ENCODE measurements around the gene STIM1.

STIM1 gene

GRCh38 chr11:4071914-4072313, 216.4 kb downstream of the STIM1 start:
- no peak for TF ChIP-seq CSDC2 (CRISPR knock-in tag; IDR thresholded peaks at IDR 0.05)
- TF ChIP-seq PATZ1 (CRISPR knock-in tag; IDR thresholded peaks at IDR 0.05; ENCODE audit: borderline replicate concordance) = no peak
- TF ChIP-seq BACH2 (CRISPR knock-in tag; IDR thresholded peaks at IDR 0.05; ENCODE audit: borderline replicate concordance) = no peak
- TF ChIP-seq SNAI2 (CRISPR knock-in tag; IDR thresholded peaks at IDR 0.05) = no peak
- no peak for TF ChIP-seq ZFP30 (CRISPR knock-in tag; IDR thresholded peaks at IDR 0.05)
- no peak for TF ChIP-seq CREB5 (CRISPR knock-in tag; IDR thresholded peaks at IDR 0.05; ENCODE audit: low read depth)
- no peak for TF ChIP-seq ZNF565 (CRISPR knock-in tag; conservative IDR thresholded peaks at IDR 0.05; ENCODE audit: low read depth)
- no peak for TF ChIP-seq PPARA (CRISPR knock-in tag; IDR thresholded peaks at IDR 0.05; ENCODE audit: borderline replicate concordance)
- no peak for TF ChIP-seq TCF4 (CRISPR knock-in tag; IDR thresholded peaks at IDR 0.05; ENCODE audit: borderline replicate concordance)
- TF ChIP-seq CSRNP3 (CRISPR knock-in tag; IDR thresholded peaks at IDR 0.05) = no peak
- TF ChIP-seq ARNTL (CRISPR knock-in tag; IDR thresholded peaks at IDR 0.05; ENCODE audit: borderline replicate concordance, low read depth) = no peak
- TF ChIP-seq ESRRG (CRISPR knock-in tag; IDR thresholded peaks at IDR 0.05) = no peak
- no peak for TF ChIP-seq TOX (CRISPR knock-in tag; IDR thresholded peaks at IDR 0.05; ENCODE audit: borderline replicate concordance)
- no peak for TF ChIP-seq OSR1 (CRISPR knock-in tag; IDR thresholded peaks at IDR 0.05)
- ATAC-seq = peak; percentile 68

- TF ChIP-seq ISL1 (CRISPR knock-in tag; IDR thresholded peaks at IDR 0.05) (no peak), ZNF70 (CRISPR knock-in tag; IDR thresholded peaks at IDR 0.05) (peak; percentile 100), SNAI2 (CRISPR knock-in tag; IDR thresholded peaks at IDR 0.05) (no peak), ZFP30 (CRISPR knock-in tag; IDR thresholded peaks at IDR 0.05) (no peak), BACH2 (CRISPR knock-in tag; IDR thresholded peaks at IDR 0.05; ENCODE audit: borderline replicate concordance) (no peak)
- peak; percentile 94 for ATAC-seq
Measured at GRCh38 chr11:4072668-4073285, 217.3 kb downstream of the STIM1 start.

- no peak for ATAC-seq
Measured at GRCh38 chr11:4074266-4074665, 218.8 kb downstream of the STIM1 start.

GRCh38 chr11:4076774-4077173, 221.3 kb downstream of the STIM1 start:
- no peak for TF ChIP-seq PPARA (CRISPR knock-in tag; IDR thresholded peaks at IDR 0.05; ENCODE audit: borderline replicate concordance)
- TF ChIP-seq GLIS3 (CRISPR knock-in tag; IDR thresholded peaks at IDR 0.05) = no peak
- TF ChIP-seq TSHZ2 (CRISPR knock-in tag; IDR thresholded peaks at IDR 0.05) = no peak
- ATAC-seq = no peak

More at GRCh38 chr11:4074266-4074665, 218.8 kb downstream of the STIM1 start:
- no peak for TF ChIP-seq OSR1 (CRISPR knock-in tag; IDR thresholded peaks at IDR 0.05)
- no peak for TF ChIP-seq GLIS3 (CRISPR knock-in tag; IDR thresholded peaks at IDR 0.05)

GRCh38 chr11:4083198-4083597, 227.7 kb downstream of the STIM1 start:
- no peak for ATAC-seq
- no peak for TF ChIP-seq ZNF565 (CRISPR knock-in tag; conservative IDR thresholded peaks at IDR 0.05; ENCODE audit: low read depth)
- no peak for TF ChIP-seq ZC3H10 (CRISPR knock-in tag; IDR thresholded peaks at IDR 0.05)
- no peak for TF ChIP-seq POU6F1 (CRISPR knock-in tag; IDR thresholded peaks at IDR 0.05; ENCODE audit: borderline replicate concordance, low read depth)
- TF ChIP-seq ZFP30 (CRISPR knock-in tag; IDR thresholded peaks at IDR 0.05) = no peak
- no peak for TF ChIP-seq SNAI2 (CRISPR knock-in tag; IDR thresholded peaks at IDR 0.05)
- no peak for TF ChIP-seq OSR1 (CRISPR knock-in tag; IDR thresholded peaks at IDR 0.05)
- TF ChIP-seq ESRRG (CRISPR knock-in tag; IDR thresholded peaks at IDR 0.05) = no peak
- no peak for TF ChIP-seq ARNTL (CRISPR knock-in tag; IDR thresholded peaks at IDR 0.05; ENCODE audit: borderline replicate concordance, low read depth)
- no peak for TF ChIP-seq ZFP3 (CRISPR knock-in tag; IDR thresholded peaks at IDR 0.05)
- TF ChIP-seq CSRNP3 (CRISPR knock-in tag; IDR thresholded peaks at IDR 0.05) = no peak
- TF ChIP-seq TOX (CRISPR knock-in tag; IDR thresholded peaks at IDR 0.05; ENCODE audit: borderline replicate concordance) = no peak

Measured in SK-N-SH treated with all-trans-retinoic acid at 6 μM for 48 hours (cell line).